ENCODE measurements around the gene GRM2.
A peak's percentile ranks its signal among the peaks of the same experiment; 100 is the strongest.

Gene GRM2

DNA sequence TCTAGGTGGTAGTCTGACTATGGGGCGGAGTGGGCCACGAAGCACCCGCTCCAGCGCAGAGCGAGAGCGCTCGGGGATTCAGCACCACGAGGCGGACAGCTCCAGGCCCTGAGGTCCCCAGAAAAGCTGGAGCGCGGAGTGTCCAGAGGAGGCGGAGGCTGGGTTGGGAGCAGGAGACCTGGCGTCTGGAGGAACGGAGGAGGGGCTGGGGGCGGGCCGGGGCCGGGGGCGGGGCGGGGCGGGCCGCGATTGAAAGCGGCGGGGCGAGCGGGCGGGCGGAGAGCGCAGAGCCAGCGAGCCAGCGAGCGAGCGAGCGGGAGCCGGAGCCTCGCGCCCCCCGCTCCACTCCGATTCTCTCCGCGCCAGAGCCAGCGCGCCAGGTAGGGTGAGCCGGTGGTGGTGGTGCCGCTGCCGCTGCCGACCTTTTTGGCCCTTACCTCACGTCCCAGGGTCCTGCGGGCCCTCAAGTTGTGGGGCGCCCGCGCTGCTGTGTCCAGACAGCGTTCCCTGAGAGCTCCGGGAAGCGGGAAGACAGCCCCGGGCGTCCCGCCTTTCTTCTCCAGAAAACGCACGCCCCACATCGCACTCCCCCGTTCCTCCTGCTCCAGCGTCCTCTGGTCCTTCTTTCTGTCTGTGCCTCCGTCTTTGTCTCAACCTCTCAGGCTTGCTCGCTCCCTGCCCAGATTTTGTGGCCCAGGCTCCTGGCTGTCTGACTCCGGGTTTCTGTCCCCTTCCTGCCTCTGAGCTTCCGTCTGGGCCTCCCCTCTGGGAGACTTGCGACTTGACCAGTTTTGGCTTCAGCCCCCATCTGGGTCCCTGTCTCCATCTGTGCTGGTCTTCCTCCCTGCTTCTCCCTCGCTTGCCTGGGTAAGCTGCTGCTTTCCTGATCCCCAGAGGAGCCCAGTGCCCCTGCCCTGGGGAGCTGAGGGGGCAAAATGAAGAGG is at the start of gene GRM2:
TSS of gene GRM2 (plus strand) at position 281 of the 944 bp plus-strand sequence. CDS start 1,916 bp downstream, outside the sequence.
- H3K27ac ChIP-seq = no peak within 1 kb of the TSS
- peaks cover 39% of the 10 kb centered on the region for H3K36me3 ChIP-seq
- no peak within 1 kb of the TSS for H3K4me3 ChIP-seq (ENCODE audit: low read depth in 1 of 2, low read length in 1 of 2)
- TF ChIP-seq CTCF (IDR thresholded peaks at IDR 0.05) = no peak
- H3K9me3 ChIP-seq = no peaks in the 10 kb centered on the region
- H3K4me1 ChIP-seq (ENCODE audit: control insufficient read depth in 1 of 2, insufficient read depth in 1 of 2, low read depth in 1 of 2, low read length in 1 of 2) = no peaks in the 10 kb centered on the region
- peaks cover 25% of the 10 kb centered on the region for H3K27me3 ChIP-seq

DNA sequence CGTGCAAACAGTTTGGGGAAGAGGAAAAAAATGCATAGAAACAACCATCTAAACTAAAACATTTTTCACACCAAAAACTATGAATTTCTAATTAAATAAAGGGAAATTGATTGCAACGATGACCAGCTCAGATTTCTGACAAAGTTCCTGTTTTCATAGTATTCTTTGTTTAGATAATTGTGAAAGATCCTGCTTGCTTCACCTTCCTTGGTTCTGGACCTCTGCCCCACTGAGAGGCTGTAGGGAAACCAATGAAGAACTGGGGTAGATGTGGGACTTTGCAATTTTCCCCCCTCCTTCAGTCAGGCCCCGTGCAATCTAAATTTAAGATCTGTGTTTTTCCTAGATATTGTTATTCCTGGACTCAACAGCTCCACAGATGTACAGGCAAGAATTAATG is 49.6 kb upstream of the GRM2 start:
- H3K36me3 ChIP-seq = peaks cover 16% of the 10 kb centered on the region

GRCh38 chr3:51659942-51660341 is 46.9 kb upstream of the GRM2 start:
- H3K27ac ChIP-seq = no peak overlapping the region
- no peaks in the 10 kb centered on the region for H3K9me3 ChIP-seq
- H3K27me3 ChIP-seq = no peaks in the 10 kb centered on the region
- no peak for TF ChIP-seq CTCF (IDR thresholded peaks at IDR 0.05)
- no peak overlapping the region for H3K4me3 ChIP-seq (ENCODE audit: low read depth in 1 of 2, low read length in 1 of 2)
- H3K4me1 ChIP-seq (ENCODE audit: control insufficient read depth in 1 of 2, insufficient read depth in 1 of 2, low read depth in 1 of 2, low read length in 1 of 2) = peaks cover 20 to 33% of the 10 kb centered on the region in 2 experiments
- peaks cover 27% of the 10 kb centered on the region for H3K36me3 ChIP-seq

More for the DNA sequence above, 49.6 kb upstream of the GRM2 start:
- H3K4me1 ChIP-seq (ENCODE audit: control insufficient read depth in 1 of 2, insufficient read depth in 1 of 2, low read depth in 1 of 2, low read length in 1 of 2) = peaks cover 20 to 33% of the 10 kb centered on the region in 2 experiments
- peak overlapping the region; percentile 37 for H3K4me3 ChIP-seq (ENCODE audit: low read depth in 1 of 2, low read length in 1 of 2)
- H3K27ac ChIP-seq = peak overlapping the region; percentile 79
- H3K27me3 ChIP-seq = no peaks in the 10 kb centered on the region
- TF ChIP-seq CTCF (IDR thresholded peaks at IDR 0.05) = no peak
- no peaks in the 10 kb centered on the region for H3K9me3 ChIP-seq

- peaks cover 27% of the 10 kb centered on the region for H3K36me3 ChIP-seq
- H3K27me3 ChIP-seq = no peaks in the 10 kb centered on the region
- H3K9me3 ChIP-seq = no peaks in the 10 kb centered on the region
- no peak overlapping the region for H3K4me3 ChIP-seq (ENCODE audit: low read depth in 1 of 2, low read length in 1 of 2)
- H3K4me1 ChIP-seq (ENCODE audit: control insufficient read depth in 1 of 2, insufficient read depth in 1 of 2, low read depth in 1 of 2, low read length in 1 of 2) = peaks cover 10 to 18% of the 10 kb centered on the region in 2 experiments
- TF ChIP-seq CTCF (IDR thresholded peaks at IDR 0.05) = no peak
- no peak overlapping the region for H3K27ac ChIP-seq
Observed at GRCh38 chr3:51662456-51662855, 44.4 kb upstream of the GRM2 start.

DNA sequence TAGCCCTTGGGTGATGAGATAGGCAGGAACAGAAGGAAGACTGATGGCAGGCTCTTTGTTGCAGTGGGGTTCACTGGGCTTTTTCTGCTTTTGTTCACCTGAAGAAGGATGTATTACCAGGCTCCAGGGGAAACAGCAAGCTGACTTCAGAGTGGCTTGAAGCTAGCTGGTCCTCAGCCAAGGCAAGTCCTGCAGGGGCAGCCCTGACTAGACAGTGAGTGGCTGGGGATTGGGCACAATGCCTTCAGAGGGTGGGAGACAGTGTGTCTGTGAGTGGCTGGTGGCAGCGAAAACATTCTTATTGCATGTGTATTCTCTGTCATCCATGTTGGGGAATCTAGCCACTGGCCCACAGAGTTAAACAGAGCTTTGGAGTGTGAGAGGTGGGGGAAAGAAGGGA is 38.1 kb upstream of the GRM2 start:
- Histone ChIP-seq H3K36me3 (no peaks in the 10 kb centered on the region), H3K27ac (peak overlapping the region; percentile 89), H3K27me3 (no peaks in the 10 kb centered on the region), H3K4me1 (ENCODE audit: control insufficient read depth in 1 of 2, insufficient read depth in 1 of 2, low read depth in 1 of 2, low read length in 1 of 2) (peaks cover 35 to 43% of the 10 kb centered on the region in 2 experiments), H3K9me3 (no peaks in the 10 kb centered on the region), H3K4me3 (ENCODE audit: low read depth in 1 of 2, low read length in 1 of 2) (no peak overlapping the region)
- TF ChIP-seq CTCF (IDR thresholded peaks at IDR 0.05) = no peak

All from neutrophil (primary cell).